ENCODE data around the gene PLP1. TPM values are rescaled to one million over a fixed set of nuclear protein-coding genes. Genes with fewer than 3 reads are reported as not detected.
"Not testable (repeated sequence)": the region's sequence is repeated elsewhere in the genome, so short reads cannot be mapped to it uniquely, and the experiment has no call there.

PLP1 gene
- polyA plus RNA-seq, 1 donor from 2014 or later, result not detected

- H3K9me3 Mint-ChIP-seq, result no peaks in the 10 kb centered on the region
- peaks cover 3 to 11% (median 9%) of the 10 kb centered on the region in 3 donors for H3K4me1 Mint-ChIP-seq
- H3K36me3 Mint-ChIP-seq, result no peaks in the 10 kb centered on the region
- H3K27me3 Mint-ChIP-seq, result no peaks in the 10 kb centered on the region
- no peak overlapping the region for H3K4me3 Mint-ChIP-seq
- no peak overlapping the region for H3K27ac Mint-ChIP-seq
Observed at GRCh38 chrX:103792916-103793544, 16.4 kb downstream of the PLP1 start.

GRCh38 chrX:103793545-103793940 is 16.9 kb downstream of the PLP1 start:
- Mint-ChIP-seq H3K27ac (peak overlapping the region in 1 of 3 donors; percentile 6), H3K9me3 (no peaks in the 10 kb centered on the region), H3K4me1 (peaks cover 3 to 9% (median 9%) of the 10 kb centered on the region in 3 donors), H3K36me3 (no peaks in the 10 kb centered on the region), H3K4me3 (no peak overlapping the region), H3K27me3 (no peaks in the 10 kb centered on the region)

GRCh38 chrX:103794119-103794518 is 17.5 kb downstream of the PLP1 start:
- Mint-ChIP-seq H3K9me3 (no peaks in the 10 kb centered on the region), H3K4me3 (no peak overlapping the region), H3K27ac (no peak overlapping the region), H3K4me1 (peaks cover 3% of the 10 kb centered on the region in 3 donors), H3K27me3 (no peaks in the 10 kb centered on the region), H3K36me3 (no peaks in the 10 kb centered on the region)

GRCh38 chrX:103797691-103798090 is 21.1 kb downstream of the PLP1 start:
- Mint-ChIP-seq H3K36me3 (no peaks in the 10 kb centered on the region), H3K27ac (no peak overlapping the region), H3K9me3 (no peaks in the 10 kb centered on the region), H3K4me1 (no peaks in the 10 kb centered on the region), H3K27me3 (peaks cover 3% of the 10 kb centered on the region), H3K4me3 (no peak overlapping the region)

GRCh38 chrX:103800318-103800717 is 23.7 kb downstream of the PLP1 start:
- H3K9me3 Mint-ChIP-seq, result peaks cover 0 to 2% (median 0%) of the 10 kb centered on the region in 3 donors
- no peaks in the 10 kb centered on the region for H3K36me3 Mint-ChIP-seq
- H3K27ac Mint-ChIP-seq, result no peak overlapping the region
- no peak overlapping the region for H3K4me3 Mint-ChIP-seq
- H3K27me3 Mint-ChIP-seq, result peaks cover 3% of the 10 kb centered on the region
- no peaks in the 10 kb centered on the region for H3K4me1 Mint-ChIP-seq

GRCh38 chrX:103805860-103806259 is 29.2 kb downstream of the PLP1 start:
- H3K27me3 Mint-ChIP-seq, result peaks cover 10% of the 10 kb centered on the region
- peaks cover 0 to 2% (median 0%) of the 10 kb centered on the region in 3 donors for H3K9me3 Mint-ChIP-seq
- H3K4me3 Mint-ChIP-seq, result no peak overlapping the region
- H3K4me1 Mint-ChIP-seq, result no peaks in the 10 kb centered on the region
- no peak overlapping the region for H3K27ac Mint-ChIP-seq
- H3K36me3 Mint-ChIP-seq, result no peaks in the 10 kb centered on the region

- peaks cover 0 to 2% (median 0%) of the 10 kb centered on the region in 3 donors for H3K9me3 Mint-ChIP-seq
- H3K27me3 Mint-ChIP-seq, result peaks cover 7% of the 10 kb centered on the region
- no peaks in the 10 kb centered on the region for H3K36me3 Mint-ChIP-seq
- no peaks in the 10 kb centered on the region for H3K4me1 Mint-ChIP-seq
- H3K4me3 Mint-ChIP-seq, result no peak overlapping the region
- H3K27ac Mint-ChIP-seq, result no peak overlapping the region
Observed at GRCh38 chrX:103806862-103807474, 30.3 kb downstream of the PLP1 start.

GRCh38 chrX:103811858-103812257 is 35.2 kb downstream of the PLP1 start:
- Mint-ChIP-seq H3K27me3 (peaks cover 14% of the 10 kb centered on the region), H3K4me3 (no peak overlapping the region), H3K9me3 (no peaks in the 10 kb centered on the region), H3K4me1 (peaks cover 0 to 2% (median 0%) of the 10 kb centered on the region in 3 donors), H3K27ac (peak overlapping the region in 1 of 3 donors; percentile 39), H3K36me3 (no peaks in the 10 kb centered on the region)

- H3K36me3 Mint-ChIP-seq, H3K4me3 Mint-ChIP-seq, H3K27me3 Mint-ChIP-seq, H3K27ac Mint-ChIP-seq, H3K9me3 Mint-ChIP-seq, H3K4me1 Mint-ChIP-seq: not testable (repeated sequence)
Observed at GRCh38 chrX:103817101-103817500, 40.5 kb downstream of the PLP1 start.

GRCh38 chrX:103817502-103817901 is 40.9 kb downstream of the PLP1 start:
- Mint-ChIP-seq H3K4me1 (peaks cover 0 to 2% (median 0%) of the 10 kb centered on the region in 3 donors), H3K27ac (no peak overlapping the region), H3K9me3 (no peaks in the 10 kb centered on the region), H3K27me3 (peaks cover 7% of the 10 kb centered on the region), H3K4me3 (no peak overlapping the region), H3K36me3 (peaks cover 1% of the 10 kb centered on the region)

GRCh38 chrX:103818842-103819619 is 42.4 kb downstream of the PLP1 start:
- no peak overlapping the region for H3K4me3 Mint-ChIP-seq
- peaks cover 1% of the 10 kb centered on the region for H3K36me3 Mint-ChIP-seq
- no peaks in the 10 kb centered on the region for H3K9me3 Mint-ChIP-seq
- H3K27ac Mint-ChIP-seq, result no peak overlapping the region
- H3K27me3 Mint-ChIP-seq, result peaks cover 5% of the 10 kb centered on the region
- no peaks in the 10 kb centered on the region for H3K4me1 Mint-ChIP-seq

- H3K36me3 Mint-ChIP-seq, H3K27ac Mint-ChIP-seq, H3K4me1 Mint-ChIP-seq, H3K4me3 Mint-ChIP-seq, H3K9me3 Mint-ChIP-seq, H3K27me3 Mint-ChIP-seq: not testable (repeated sequence)
Observed at GRCh38 chrX:103820802-103821201, 44.2 kb downstream of the PLP1 start.

GRCh38 chrX:103823591-103823990 is 47.0 kb downstream of the PLP1 start:
- Mint-ChIP-seq H3K4me1 (no peaks in the 10 kb centered on the region), H3K4me3 (no peak overlapping the region), H3K36me3 (peaks cover 1% of the 10 kb centered on the region), H3K27ac (no peak overlapping the region), H3K27me3 (no peaks in the 10 kb centered on the region), H3K9me3 (no peaks in the 10 kb centered on the region)

- peaks cover 1% of the 10 kb centered on the region for H3K36me3 Mint-ChIP-seq
- no peak overlapping the region for H3K27ac Mint-ChIP-seq
- no peaks in the 10 kb centered on the region for H3K4me1 Mint-ChIP-seq
- peaks cover 4% of the 10 kb centered on the region for H3K27me3 Mint-ChIP-seq
- H3K9me3 Mint-ChIP-seq, result no peaks in the 10 kb centered on the region
- no peak overlapping the region for H3K4me3 Mint-ChIP-seq
Observed at GRCh38 chrX:103825881-103826280, 49.2 kb downstream of the PLP1 start.

- no peaks in the 10 kb centered on the region for H3K9me3 Mint-ChIP-seq
- H3K27ac Mint-ChIP-seq, result no peak overlapping the region
- H3K4me1 Mint-ChIP-seq, result peaks cover 0 to 3% (median 2%) of the 10 kb centered on the region in 3 donors
- H3K27me3 Mint-ChIP-seq, result peaks cover 8% of the 10 kb centered on the region
- peaks cover 2% of the 10 kb centered on the region for H3K36me3 Mint-ChIP-seq
- no peak overlapping the region for H3K4me3 Mint-ChIP-seq
Observed at GRCh38 chrX:103828529-103828928, 51.9 kb downstream of the PLP1 start.

Data from IgD-negative memory B cell (primary cell).